Stimulated activated CD4-positive, alpha-beta T cell treated with anti-CD3 and anti-CD28 coated beads, Interleukin-1b, Interleukin-23, amount 100 ng/mL, for 4 hours (primary cell): ENCODE results near the gene TLN1.

ENCODE experiments used
- DNase-seq, 2 donors: peaks; one replicate each; pipeline ENCODE4 v3.0.0-alpha.2; 2020; ENCODE audit warnings: low read depth in 2 of 2

The TLN1 gene

GRCh38 chr9:35729700-35730485 lies 2.1 kb downstream of the TLN1 start:
- DNase-seq = no peak

GRCh38 chr9:35729101-35729500 lies 2.9 kb downstream of the TLN1 start:
- no peak for DNase-seq

GRCh38 chr9:35728041-35728971 lies 3.7 kb downstream of the TLN1 start:
- DNase-seq = no peak

GRCh38 chr9:35727676-35728040 lies 4.3 kb downstream of the TLN1 start:
- DNase-seq = no peak

GRCh38 chr9:35726931-35727330 lies 5.1 kb downstream of the TLN1 start:
- no peak for DNase-seq

- DNase-seq = no peak
These were observed 6.6 kb downstream of the TLN1 start for GRCh38 chr9:35725362-35725761.

- DNase-seq = no peak
These were observed 8.1 kb downstream of the TLN1 start for GRCh38 chr9:35723908-35724307.

- no peak for DNase-seq
These were observed 8.6 kb downstream of the TLN1 start for GRCh38 chr9:35723426-35723825.

- DNase-seq = no peak
These were observed 12.4 kb downstream of the TLN1 start for GRCh38 chr9:35719546-35719945.

GRCh38 chr9:35718721-35719511 lies 13.1 kb downstream of the TLN1 start:
- no peak for DNase-seq

- no peak for DNase-seq
These were observed 14.7 kb downstream of the TLN1 start for GRCh38 chr9:35717132-35717870.

GRCh38 chr9:35716230-35716629 lies 15.8 kb downstream of the TLN1 start:
- DNase-seq = no peak

- no peak for DNase-seq
These were observed 17.3 kb downstream of the TLN1 start for GRCh38 chr9:35714579-35715252.

- no peak for DNase-seq
These were observed 17.9 kb downstream of the TLN1 start for GRCh38 chr9:35714123-35714522.

GRCh38 chr9:35713578-35713977 lies 18.4 kb downstream of the TLN1 start:
- DNase-seq = no peak

- no peak for DNase-seq
These were observed 19.1 kb downstream of the TLN1 start for GRCh38 chr9:35712762-35713400.

- no peak for DNase-seq
These were observed 20.2 kb downstream of the TLN1 start for GRCh38 chr9:35711501-35712428.

- no peak for DNase-seq
These were observed 21.0 kb downstream of the TLN1 start for GRCh38 chr9:35710818-35711500.

- DNase-seq = no peak
These were observed 23.8 kb downstream of the TLN1 start for GRCh38 chr9:35708146-35708545.
